Measurements from ENCODE around the gene CYP4F8.

DNA sequence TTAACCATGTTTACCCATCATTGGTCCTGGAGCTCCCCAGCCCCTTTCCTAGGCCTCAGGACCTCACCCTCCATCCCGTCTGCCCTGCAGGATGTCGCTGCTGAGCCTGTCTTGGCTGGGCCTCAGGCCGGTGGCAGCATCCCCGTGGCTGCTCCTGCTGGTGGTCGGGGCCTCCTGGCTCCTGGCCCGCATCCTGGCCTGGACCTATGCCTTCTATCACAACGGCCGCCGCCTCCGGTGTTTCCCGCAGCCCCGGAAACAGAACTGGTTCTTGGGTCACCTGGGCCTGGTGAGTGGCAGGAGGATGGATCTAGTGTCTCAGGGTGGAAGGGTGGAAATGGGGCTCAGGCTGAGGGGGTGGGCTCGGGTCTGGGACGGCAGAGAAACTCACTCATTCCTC is 508 bp downstream of the CYP4F8 start:
- TF ChIP-seq CTCF (IDR thresholded peaks at IDR 0.05) (no peak), POLR2AphosphoS5 (IDR thresholded peaks at IDR 0.05; ENCODE audit: insufficient read depth in 1 of 2, low read depth in 1 of 2) (no peak), POLR2A (IDR thresholded peaks at IDR 0.05) (no peak)

Data from vagina (tissue), 2 donors.